Measurements from ENCODE around the gene SLC17A2. TPM values are rescaled to one million over a fixed set of nuclear protein-coding genes. Genes with fewer than 3 reads are reported as not detected.

SLC17A2 gene
- total RNA-seq, 5 donors from 2014 or later (not counting 1 experiment from before 2014, with no cell fraction given) = not detected

DNA sequence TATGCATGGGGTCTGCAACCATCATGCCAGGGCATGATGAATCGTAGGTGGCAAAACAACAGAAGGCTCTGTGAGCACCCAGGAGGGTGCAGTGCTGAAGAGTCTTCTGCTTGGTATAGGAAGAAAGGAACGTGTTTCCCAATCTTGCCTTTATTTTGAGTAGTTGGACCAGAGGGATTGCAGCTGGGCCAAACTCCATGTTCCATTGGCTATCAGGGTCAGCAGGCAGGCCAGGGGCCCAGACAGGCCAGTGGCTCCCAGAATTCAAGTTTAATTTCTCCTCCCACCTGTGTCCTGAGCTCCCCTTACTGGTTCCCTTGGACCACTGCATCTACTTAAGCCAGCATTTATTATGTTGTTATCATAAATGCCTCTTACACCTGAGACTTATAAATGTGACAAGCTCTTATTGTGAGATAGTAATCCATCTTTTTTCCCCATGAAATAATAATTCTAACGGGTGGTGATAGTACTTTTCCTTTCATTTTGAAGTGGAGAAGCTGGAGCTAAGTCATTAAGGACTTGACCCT lies 31.2 kb upstream of the SLC17A2 start:
- Histone ChIP-seq H3K27me3 (replicated peaks in 1 of 2; ENCODE audit: control insufficient read depth in 2 of 2, extremely low read depth in 1 of 2, insufficient read depth in 2 of 2, low read length in 1 of 2) (no peaks in the 10 kb centered on the region), H3K27ac (ENCODE audit: low read length) (peak overlapping the region; percentile 93), H3K4me1 (ENCODE audit: control insufficient read depth in 1 of 2, extremely low read depth in 1 of 2, insufficient read depth in 2 of 2, low read length in 2 of 2) (peaks cover 14 to 52% of the 10 kb centered on the region in 2 experiments), H3K9me3 (no peaks in the 10 kb centered on the region), H3K36me3 (ENCODE audit: control insufficient read depth in 2 of 2, extremely low read depth in 1 of 2, insufficient read depth in 1 of 2, low read length in 1 of 2) (peaks cover 0 to 20% of the 10 kb centered on the region in 2 donors), H3K4me3 (ENCODE audit: control insufficient read depth in 1 of 2, extremely low read depth in 1 of 2, low read length in 1 of 2) (peak overlapping the region; percentile 58 to 95)
- Mint-ChIP-seq H3K27ac (peak overlapping the region; percentile 98 to 100), H3K9me3 (peaks cover 0 to 5% (median 2%) of the 10 kb centered on the region in 3 donors), H3K4me1 (peaks cover 77 to 83% (median 79%) of the 10 kb centered on the region in 3 donors), H3K36me3 (peaks cover 14% of the 10 kb centered on the region), H3K4me3 (peak overlapping the region; percentile 92 to 99 (median 97)), H3K27me3 (no peaks in the 10 kb centered on the region)
- ATAC-seq (replicated peaks in 1 of 4) (no peak), DNase-seq (peak in 1 of 35 experiments; percentile 20)
- POLR2A ChIA-PET = interaction anchor here (1.0 to 1.6 kb wide), 3 partner anchors 58 to 82 kb away, joined by 3 to 6 read pairs (median 3); a partner anchor contains a TSS
- 94% methylated on average over 2 of the region's 3 CpGs for WGBS (ENCODE audit: insufficient coverage)
- CTCF ChIA-PET = interaction anchor here in 1 of 2 donors (0.9 to 2.1 kb wide), 3 partner anchors 12 to 47 kb away, joined by 3 to 15 read pairs (median 4); no protein-coding TSS in a partner anchor

DNA sequence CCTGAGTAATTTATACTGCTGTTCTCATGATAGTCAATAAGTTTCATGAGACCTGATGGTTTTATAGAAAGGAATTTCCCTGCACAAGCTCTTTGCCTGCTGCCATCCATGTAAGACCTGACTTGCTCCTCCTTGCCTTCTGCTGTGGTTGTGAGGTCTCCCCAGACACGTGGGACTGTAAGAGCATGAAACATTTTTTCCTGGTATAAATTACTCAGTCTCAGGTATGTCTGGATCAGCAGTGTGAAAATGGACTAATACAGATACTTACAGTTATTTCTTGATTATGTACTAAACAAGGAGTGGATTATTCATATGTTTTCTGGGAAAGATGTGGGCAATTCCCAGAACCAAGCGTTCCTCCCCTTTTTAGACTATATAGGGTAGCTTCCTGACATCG lies 30.2 kb upstream of the SLC17A2 start:
- H3K27ac Mint-ChIP-seq = peak overlapping the region; percentile 98 to 100
- ATAC-seq (replicated peaks in 1 of 4) (no peak), DNase-seq (no peak)
- WGBS (ENCODE audit: insufficient coverage) = no CpG with 5 or more reads among the region's 3 CpGs
- Histone ChIP-seq H3K27me3 (replicated peaks in 1 of 2; ENCODE audit: control insufficient read depth in 2 of 2, extremely low read depth in 1 of 2, insufficient read depth in 2 of 2, low read length in 1 of 2) (no peaks in the 10 kb centered on the region), H3K4me3 (ENCODE audit: control insufficient read depth in 1 of 2, extremely low read depth in 1 of 2, low read length in 1 of 2) (no peak overlapping the region), H3K9me3 (no peaks in the 10 kb centered on the region), H3K27ac (ENCODE audit: low read length) (peak overlapping the region; percentile 93), H3K4me1 (ENCODE audit: control insufficient read depth in 1 of 2, extremely low read depth in 1 of 2, insufficient read depth in 2 of 2, low read length in 2 of 2) (peaks cover 14 to 44% of the 10 kb centered on the region in 2 experiments), H3K36me3 (ENCODE audit: control insufficient read depth in 2 of 2, extremely low read depth in 1 of 2, insufficient read depth in 1 of 2, low read length in 1 of 2) (peaks cover 0 to 11% of the 10 kb centered on the region in 2 donors)
- peaks cover 0 to 5% (median 2%) of the 10 kb centered on the region in 3 donors for H3K9me3 Mint-ChIP-seq
- CTCF ChIA-PET = interaction anchor here in 1 of 2 donors (1.4 kb wide), 1 partner anchor 32 kb away, joined by 3 read pairs; no protein-coding TSS in a partner anchor
- H3K27me3 Mint-ChIP-seq = no peaks in the 10 kb centered on the region
- peaks cover 8% of the 10 kb centered on the region for H3K36me3 Mint-ChIP-seq
- peaks cover 68 to 73% (median 69%) of the 10 kb centered on the region in 3 donors for H3K4me1 Mint-ChIP-seq
- POLR2A ChIA-PET = interaction anchor here in 1 of 2 donors (1.1 kb wide), 1 partner anchor 11 kb away, joined by 3 read pairs; no protein-coding TSS in a partner anchor
- H3K4me3 Mint-ChIP-seq = no peak overlapping the region

DNA sequence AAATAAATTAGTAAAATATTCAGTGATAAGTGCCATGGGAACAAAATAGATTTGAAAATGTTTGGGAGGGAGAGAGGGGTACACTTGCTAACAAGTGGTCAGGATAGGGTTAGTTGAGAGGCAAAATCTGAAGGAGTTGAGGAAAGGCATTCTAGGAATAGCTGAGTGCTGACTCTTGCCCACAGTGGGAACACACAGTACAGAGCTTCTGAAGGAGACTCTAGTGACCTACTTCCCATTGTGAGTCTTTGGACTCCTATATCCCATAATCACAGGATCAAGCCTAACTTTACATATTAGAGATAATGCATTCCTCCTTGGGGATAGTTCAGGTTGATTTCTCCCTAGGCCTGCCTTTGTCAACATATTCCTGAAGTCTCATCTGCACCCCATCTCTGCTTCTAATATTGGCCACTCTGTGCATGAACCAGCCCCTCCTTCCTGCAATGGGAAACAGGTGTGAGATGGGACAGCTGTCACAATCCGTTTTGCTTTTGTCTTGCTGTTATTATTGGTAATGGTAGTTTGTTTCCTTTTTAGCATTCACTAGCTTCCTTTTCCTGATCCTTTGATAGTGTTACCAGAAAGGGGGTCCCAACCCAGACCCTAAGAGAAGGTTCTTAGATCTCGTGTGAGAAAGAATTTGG lies 29.5 kb upstream of the SLC17A2 start:
- no CpG with 5 or more reads among the region's 2 CpGs for WGBS (ENCODE audit: insufficient coverage)
- POLR2A ChIA-PET = interaction anchor here (0.5 to 1.1 kb wide), 3 partner anchors 10 to 66 kb away, joined by 3 read pairs; a partner anchor contains a TSS
- H3K27ac ChIP-seq (ENCODE audit: low read length) = peak overlapping the region; percentile 93

DNA sequence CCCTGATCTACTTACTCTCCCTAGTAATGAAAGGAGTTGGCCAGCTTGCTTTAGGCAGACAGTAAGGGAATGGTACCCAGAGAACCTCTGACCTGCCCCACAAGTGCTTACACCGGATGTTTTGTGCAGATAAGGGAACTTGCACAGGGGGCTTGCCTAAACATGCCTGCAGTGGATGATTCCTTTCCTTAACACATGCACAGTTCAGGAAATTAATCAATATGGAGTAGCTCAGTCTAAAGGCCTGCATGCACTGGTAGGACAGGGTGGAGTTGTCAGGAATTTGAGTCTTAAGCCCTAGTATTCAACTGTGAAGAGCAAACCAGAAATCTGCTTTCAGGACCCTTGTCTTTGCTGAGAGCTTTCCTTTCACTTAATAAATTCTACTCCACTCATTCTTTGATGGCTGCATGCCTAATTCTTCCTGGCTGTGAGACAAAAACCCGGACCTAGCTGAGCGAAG lies 28.2 kb upstream of the SLC17A2 start:
- CTCF ChIA-PET = interaction anchor here in 1 of 2 donors (0.7 to 1.1 kb wide), 2 partner anchors 34 to 44 kb away, joined by 3 read pairs; no protein-coding TSS in a partner anchor
- Mint-ChIP-seq H3K27me3 (no peaks in the 10 kb centered on the region), H3K4me3 (peak overlapping the region; percentile 39 to 66 (median 59)), H3K27ac (peak overlapping the region; percentile 98 to 100), H3K36me3 (peaks cover 3% of the 10 kb centered on the region), H3K4me1 (peaks cover 51 to 54% (median 52%) of the 10 kb centered on the region in 3 donors), H3K9me3 (peaks cover 0 to 5% (median 2%) of the 10 kb centered on the region in 3 donors)
- WGBS (ENCODE audit: insufficient coverage) = 100% methylated on average over 1 of the region's 3 CpGs
- H3K27ac ChIP-seq (ENCODE audit: low read length) = peak overlapping the region; percentile 93
- ATAC-seq (replicated peaks in 1 of 4) (no peak), DNase-seq (no peak)
- no peaks in the 10 kb centered on the region for H3K27me3 ChIP-seq (replicated peaks in 1 of 2; ENCODE audit: control insufficient read depth in 2 of 2, extremely low read depth in 1 of 2, insufficient read depth in 2 of 2, low read length in 1 of 2)
- H3K4me1 ChIP-seq (ENCODE audit: control insufficient read depth in 1 of 2, extremely low read depth in 1 of 2, insufficient read depth in 2 of 2, low read length in 2 of 2) = peaks cover 9 to 29% of the 10 kb centered on the region in 2 experiments
- H3K4me3 ChIP-seq (ENCODE audit: control insufficient read depth in 1 of 2, extremely low read depth in 1 of 2, low read length in 1 of 2) = peak overlapping the region in 1 of 2 donors; percentile 5
- POLR2A ChIA-PET = no interaction called here
- no peaks in the 10 kb centered on the region for H3K9me3 ChIP-seq
- no peaks in the 10 kb centered on the region for H3K36me3 ChIP-seq (ENCODE audit: control insufficient read depth in 2 of 2, extremely low read depth in 1 of 2, insufficient read depth in 1 of 2, low read length in 1 of 2)

More for the DNA sequence above, 29.5 kb upstream of the SLC17A2 start:
- H3K27ac Mint-ChIP-seq = peak overlapping the region; percentile 98 to 100
- peaks cover 0 to 5% (median 2%) of the 10 kb centered on the region in 3 donors for H3K9me3 Mint-ChIP-seq
- peak overlapping the region; percentile 34 to 45 (median 38) for H3K4me3 Mint-ChIP-seq
- Histone ChIP-seq H3K4me1 (ENCODE audit: control insufficient read depth in 1 of 2, extremely low read depth in 1 of 2, insufficient read depth in 2 of 2, low read length in 2 of 2) (peaks cover 14 to 37% of the 10 kb centered on the region in 2 experiments), H3K9me3 (no peaks in the 10 kb centered on the region), H3K27me3 (replicated peaks in 1 of 2; ENCODE audit: control insufficient read depth in 2 of 2, extremely low read depth in 1 of 2, insufficient read depth in 2 of 2, low read length in 1 of 2) (no peaks in the 10 kb centered on the region), H3K36me3 (ENCODE audit: control insufficient read depth in 2 of 2, extremely low read depth in 1 of 2, insufficient read depth in 1 of 2, low read length in 1 of 2) (peaks cover 0 to 7% of the 10 kb centered on the region in 2 donors), H3K4me3 (ENCODE audit: control insufficient read depth in 1 of 2, extremely low read depth in 1 of 2, low read length in 1 of 2) (no peak overlapping the region)
- CTCF ChIA-PET = interaction anchor here in 1 of 2 donors (1.4 kb wide), 1 partner anchor 33 kb away, joined by 3 read pairs; no protein-coding TSS in a partner anchor
- peaks cover 63 to 66% (median 63%) of the 10 kb centered on the region in 3 donors for H3K4me1 Mint-ChIP-seq
- no peak for ATAC-seq (replicated peaks in 1 of 4)
- peaks cover 8% of the 10 kb centered on the region for H3K36me3 Mint-ChIP-seq
- H3K27me3 Mint-ChIP-seq = no peaks in the 10 kb centered on the region
- no peak for DNase-seq

DNA sequence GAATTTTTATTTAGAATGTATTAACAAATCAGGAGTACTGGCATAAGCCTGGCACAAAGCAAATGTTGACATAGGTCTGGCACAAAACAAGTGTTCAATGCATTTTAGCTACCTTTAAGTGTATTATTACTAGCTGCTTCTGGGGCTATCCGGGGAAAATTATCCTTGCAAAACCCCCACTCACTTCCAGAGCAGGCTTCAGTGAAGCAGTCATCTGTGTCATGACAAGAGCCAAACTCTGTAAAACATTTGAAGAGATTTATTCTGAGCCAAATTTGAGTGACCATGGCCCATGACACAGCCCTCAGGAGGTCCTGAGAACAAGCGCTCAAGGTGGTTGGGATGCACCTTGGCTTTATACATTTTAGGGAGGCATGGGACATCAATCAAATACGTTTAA lies 25.7 kb upstream of the SLC17A2 start:
- Mint-ChIP-seq H3K27me3 (no peaks in the 10 kb centered on the region), H3K4me1 (peaks cover 26 to 36% (median 33%) of the 10 kb centered on the region in 3 donors), H3K27ac (no peak overlapping the region), H3K36me3 (no peaks in the 10 kb centered on the region), H3K4me3 (no peak overlapping the region), H3K9me3 (peaks cover 0 to 5% (median 2%) of the 10 kb centered on the region in 3 donors)
- H3K36me3 ChIP-seq (ENCODE audit: control insufficient read depth in 2 of 2, extremely low read depth in 1 of 2, insufficient read depth in 1 of 2, low read length in 1 of 2) = no peaks in the 10 kb centered on the region
- H3K4me1 ChIP-seq (ENCODE audit: control insufficient read depth in 1 of 2, extremely low read depth in 1 of 2, insufficient read depth in 2 of 2, low read length in 2 of 2) = peaks cover 2 to 15% of the 10 kb centered on the region in 2 experiments
- DNase-seq = no peak
- H3K9me3 ChIP-seq = no peaks in the 10 kb centered on the region
- no peak overlapping the region for H3K4me3 ChIP-seq (ENCODE audit: control insufficient read depth in 1 of 2, extremely low read depth in 1 of 2, low read length in 1 of 2)
- POLR2A ChIA-PET = interaction anchor here (0.6 to 1.0 kb wide), 2 partner anchors 62 to 1063 kb away, joined by 3 read pairs; a partner anchor contains a TSS
- H3K27ac ChIP-seq (ENCODE audit: low read length) = no peak overlapping the region
- ATAC-seq (replicated peaks in 1 of 4) = no peak
- no peaks in the 10 kb centered on the region for H3K27me3 ChIP-seq (replicated peaks in 1 of 2; ENCODE audit: control insufficient read depth in 2 of 2, extremely low read depth in 1 of 2, insufficient read depth in 2 of 2, low read length in 1 of 2)
- CTCF ChIA-PET = no interaction called here
- WGBS (ENCODE audit: insufficient coverage) = 88% methylated on average over 2 of the region's 3 CpGs

DNA sequence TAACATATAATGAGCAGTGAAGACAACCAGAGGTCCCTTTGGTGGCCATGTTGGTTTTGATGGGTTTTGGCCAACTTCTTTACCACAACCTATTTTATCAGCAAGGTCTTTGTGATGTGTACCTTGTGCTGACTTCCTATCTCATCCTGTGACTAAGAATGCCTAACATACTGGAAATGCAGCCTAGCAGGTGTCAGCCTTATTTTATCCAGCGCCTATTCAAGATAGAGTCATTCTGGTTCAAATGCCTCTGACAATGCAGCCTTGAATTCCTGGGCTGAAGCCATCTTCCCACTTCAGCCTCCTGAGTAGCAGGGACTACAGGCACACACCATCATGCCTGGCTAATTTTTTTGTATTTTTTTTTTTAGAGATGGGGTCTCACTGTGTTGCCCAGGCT lies 24.3 kb upstream of the SLC17A2 start:
- H3K4me1 ChIP-seq (ENCODE audit: control insufficient read depth in 1 of 2, extremely low read depth in 1 of 2, insufficient read depth in 2 of 2, low read length in 2 of 2) = peaks cover 2 to 6% of the 10 kb centered on the region in 2 experiments
- H3K4me3 Mint-ChIP-seq = no peak overlapping the region
- H3K9me3 Mint-ChIP-seq = no peaks in the 10 kb centered on the region
- no peak overlapping the region for H3K4me3 ChIP-seq (ENCODE audit: control insufficient read depth in 1 of 2, extremely low read depth in 1 of 2, low read length in 1 of 2)
- H3K36me3 Mint-ChIP-seq = no peaks in the 10 kb centered on the region
- no CpG with 5 or more reads among the region's 1 CpG for WGBS (ENCODE audit: insufficient coverage)
- H3K27me3 ChIP-seq (replicated peaks in 1 of 2; ENCODE audit: control insufficient read depth in 2 of 2, extremely low read depth in 1 of 2, insufficient read depth in 2 of 2, low read length in 1 of 2) = peaks cover 0 to 3% of the 10 kb centered on the region in 2 experiments
- CTCF ChIA-PET = no interaction called here
- no peaks in the 10 kb centered on the region for H3K9me3 ChIP-seq
- H3K36me3 ChIP-seq (ENCODE audit: control insufficient read depth in 2 of 2, extremely low read depth in 1 of 2, insufficient read depth in 1 of 2, low read length in 1 of 2) = no peaks in the 10 kb centered on the region
- DNase-seq (no peak), ATAC-seq (replicated peaks in 1 of 4) (no peak)
- no peaks in the 10 kb centered on the region for H3K27me3 Mint-ChIP-seq
- no peak overlapping the region for H3K27ac Mint-ChIP-seq
- POLR2A ChIA-PET = no interaction called here
- no peak overlapping the region for H3K27ac ChIP-seq (ENCODE audit: low read length)
- H3K4me1 Mint-ChIP-seq = peaks cover 17 to 22% (median 18%) of the 10 kb centered on the region in 3 donors
